HTERT RPE-1 (cell line): ENCODE data around the gene TEDC1.
"Not testable (repeated sequence)": the region's sequence is repeated elsewhere in the genome, so short reads cannot be mapped to it uniquely, and the experiment has no call there.

Experiments used
- in situ Hi-C: fragments of 300-500 bp; cut with MboI; formaldehyde crosslinking; loops from 4 replicates; pipeline ENCODE4 v1.14.3; 2020; ENCODE audit warnings: low sequenced_read_pairs

The TEDC1 gene

DNA sequence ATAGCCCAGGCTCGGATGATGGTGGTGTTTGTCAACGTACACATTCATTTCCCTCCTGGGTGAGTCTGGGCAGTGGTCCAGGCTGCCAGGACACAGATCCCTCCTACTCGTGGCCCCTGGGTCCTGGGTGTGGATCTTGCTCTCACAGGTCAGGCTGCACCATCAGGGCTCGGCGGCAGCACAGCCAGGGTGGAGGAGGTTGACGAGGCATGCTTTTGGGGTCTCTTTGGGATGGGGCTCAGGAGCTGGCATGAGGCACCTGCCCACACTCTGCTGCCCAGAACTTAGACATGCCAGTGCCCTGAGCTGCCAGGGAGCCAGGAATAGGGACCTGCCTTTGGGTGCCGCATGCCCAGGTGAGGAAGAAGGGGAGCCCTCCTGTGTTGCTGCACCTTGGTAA lies 45.0 kb downstream of the TEDC1 start:
- in situ Hi-C loops: no loop called here

- in situ Hi-C loops: no loop called here
Observed at GRCh38 chr14:105536691-105537579, 45.9 kb downstream of the TEDC1 start.

DNA sequence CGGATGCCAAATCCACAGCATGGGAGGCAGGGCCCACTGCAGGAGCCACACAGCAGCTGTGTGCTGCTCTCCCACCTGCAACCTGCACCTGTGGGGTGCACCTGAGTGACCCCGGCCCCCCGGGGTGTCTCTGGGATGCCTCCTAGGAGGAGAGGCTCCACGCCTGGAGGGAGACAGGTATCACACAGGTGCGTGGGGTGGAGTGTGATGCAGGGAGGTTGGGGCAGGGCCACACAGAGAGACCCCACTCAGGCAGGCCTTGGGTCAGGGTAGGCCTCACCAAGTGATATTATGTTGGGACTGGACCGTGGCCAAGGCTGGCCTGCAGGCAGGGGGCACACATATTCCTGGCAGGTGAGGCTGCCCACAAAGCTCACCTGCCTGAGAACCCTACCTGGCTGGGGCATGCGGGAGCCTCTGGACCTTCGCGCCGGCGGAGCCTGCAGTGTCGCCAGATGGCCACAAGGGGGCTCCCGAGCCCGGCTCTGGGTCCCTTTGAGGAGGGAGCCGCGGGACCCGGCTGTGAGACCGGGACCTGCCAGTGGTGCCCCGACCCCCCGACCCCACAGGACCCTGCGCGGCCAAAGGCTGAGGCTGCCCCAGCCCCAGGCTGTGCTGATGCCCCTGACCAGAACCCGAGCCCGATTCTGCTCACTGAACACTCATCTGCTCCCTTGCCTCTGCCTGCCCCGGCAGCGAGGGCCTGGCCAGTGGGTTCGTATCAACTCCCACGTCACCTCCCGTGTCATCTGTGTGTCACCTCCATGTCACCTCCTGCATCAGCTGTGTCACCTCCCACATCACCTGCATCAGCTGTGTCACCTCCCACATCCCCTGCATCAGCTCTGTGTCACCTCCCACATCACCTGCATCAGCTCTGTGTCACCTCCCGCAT lies 46.8 kb downstream of the TEDC1 start:
- in situ Hi-C loops: no loop called here

DNA sequence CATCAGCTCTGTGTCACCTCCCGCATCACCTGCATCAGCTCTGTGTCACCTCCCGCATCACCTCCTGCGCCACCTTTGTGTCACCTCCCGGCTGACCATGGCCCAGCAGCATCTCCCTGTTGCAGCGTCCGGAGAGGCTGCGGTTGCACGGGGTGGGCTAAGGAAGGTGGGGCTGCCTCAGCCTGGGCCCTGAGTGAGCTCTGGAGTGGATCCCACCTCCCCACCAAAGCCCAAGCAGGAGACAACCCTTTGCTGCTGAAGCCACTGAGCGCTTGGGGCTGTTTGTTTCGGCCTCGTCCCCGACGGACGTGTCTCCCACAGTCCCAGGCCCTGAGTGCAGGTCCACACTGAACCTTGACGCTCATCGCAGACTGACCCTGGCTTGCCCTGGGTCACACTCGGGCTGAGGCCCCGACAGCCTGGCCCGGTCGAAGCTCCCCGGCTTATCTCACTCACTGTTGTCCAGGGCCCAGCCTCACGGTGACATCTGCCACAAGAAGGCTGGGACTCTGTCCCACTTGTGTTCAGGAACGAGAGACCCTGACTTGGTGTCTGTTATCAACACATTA lies 47.5 kb downstream of the TEDC1 start:
- in situ Hi-C loops: no loop called here

- in situ Hi-C loops: no loop called here
Observed at GRCh38 chr14:105540811-105541210, 49.8 kb downstream of the TEDC1 start.

DNA sequence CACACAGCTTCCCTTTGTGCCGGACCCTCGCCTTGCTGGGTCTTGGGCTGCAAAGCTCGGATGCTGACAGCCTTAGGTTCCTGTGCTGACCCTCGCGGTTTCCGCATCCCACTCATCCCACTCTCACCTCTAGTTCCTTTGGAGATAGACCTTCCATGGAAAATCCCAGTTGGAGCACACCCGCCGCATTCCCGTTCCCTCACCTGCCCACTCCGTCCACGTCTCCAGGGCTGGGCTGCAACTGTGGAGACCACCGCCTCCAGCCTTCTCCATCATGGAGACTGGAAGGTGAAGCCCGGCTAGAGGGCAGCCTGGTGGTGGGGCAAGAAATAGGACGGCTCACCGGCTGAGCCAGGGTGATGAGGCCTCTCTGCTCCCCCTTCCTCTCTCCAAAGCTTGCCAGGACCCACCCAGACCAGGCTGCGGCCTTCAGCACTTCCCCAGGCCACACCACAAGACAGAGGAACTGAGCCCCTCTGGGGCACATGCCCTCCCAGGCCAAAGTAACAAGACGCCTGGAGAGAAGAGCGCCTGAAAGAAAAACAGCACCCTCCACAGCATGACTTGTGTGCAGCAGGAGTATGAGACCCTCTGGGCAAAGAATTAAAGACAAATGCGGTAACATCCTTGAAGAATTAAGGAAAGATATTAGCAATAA lies 50.3 kb downstream of the TEDC1 start:
- in situ Hi-C loops: no loop called here

DNA sequence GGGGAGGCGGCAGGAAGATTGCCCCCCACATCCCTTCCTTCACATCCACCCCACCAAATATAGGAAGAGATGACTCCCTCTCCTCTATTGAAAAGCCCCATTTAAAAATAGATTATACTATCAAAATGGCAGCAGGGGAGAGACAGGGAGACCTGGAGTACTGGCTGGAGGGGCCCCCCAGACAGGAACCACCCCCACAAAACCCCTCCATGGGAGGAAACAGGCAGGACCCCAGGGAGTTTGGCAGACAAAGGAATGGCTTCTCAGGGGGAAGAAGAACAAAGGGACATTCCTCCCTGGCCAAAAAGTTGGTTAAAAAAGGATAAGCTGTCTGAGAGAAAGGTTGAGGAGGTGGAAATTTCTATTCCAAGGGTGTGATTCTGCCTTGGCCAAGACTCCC lies 54.6 kb downstream of the TEDC1 start:
- in situ Hi-C loops: not testable (repeated sequence)

- in situ Hi-C loops: not testable (repeated sequence)
Observed at GRCh38 chr14:105546410-105546809, 55.4 kb downstream of the TEDC1 start.

- in situ Hi-C loops: not testable (repeated sequence)
Observed at GRCh38 chr14:105547072-105547471, 56.0 kb downstream of the TEDC1 start.

- in situ Hi-C loops: no loop called here
Observed at GRCh38 chr14:105547741-105548169, 56.7 kb downstream of the TEDC1 start.
